WTC11 (cell line): ENCODE measurements around the gene SELENON. TPM values are rescaled to one million over a fixed set of nuclear protein-coding genes. Genes with fewer than 3 reads are reported as not detected.

ENCODE experiments used
- ATAC-seq: fragments of 200-7000 bp; cut with Tn5 transposase; 2 replicates; pipeline ENCODE4 v1.10.0; 2021; ENCODE audit warnings: mild to moderate bottlenecking, moderate library complexity
- CTCF ChIA-PET: fragments of 300-600 bp; sonication (Branson Sonifier 250); formaldehyde crosslinking; loops from one replicate; lab custom pipeline; 2021; ENCODE audit warnings: antibody characterized with exemption; lab: Charles Lee
- POLR2A ChIA-PET: fragments of 350-600 bp; sonication (Branson Sonifier 250); formaldehyde crosslinking; loops from one replicate; lab custom pipeline; 2021; ENCODE audit warnings: antibody characterized with exemption; lab: Charles Lee
- DNase-seq: peaks from one replicate; pipeline ENCODE4 v3.0.0; 2021; ENCODE audit warnings: low spot score
- H3K27ac Mint-ChIP-seq: 2 replicates; pipeline ENCODE4 v1.8.0; 2021; ENCODE audit warnings: mixed read lengths
- H3K27me3 Mint-ChIP-seq: 2 replicates; pipeline ENCODE4 v1.8.0; 2021; ENCODE audit warnings: low read depth, mild to moderate bottlenecking, moderate library complexity, mixed read lengths
- H3K36me3 Mint-ChIP-seq: 2 replicates; pipeline ENCODE4 v1.8.0; 2021; ENCODE audit warnings: mixed read lengths
- H3K4me1 Mint-ChIP-seq: 2 replicates; pipeline ENCODE4 v1.8.0; 2022; ENCODE audit warnings: mixed read lengths
- H3K4me3 Mint-ChIP-seq: 2 replicates; pipeline ENCODE4 v1.8.0; 2021; ENCODE audit warnings: mild to moderate bottlenecking, moderate library complexity, mixed read lengths
- H3K9me3 Mint-ChIP-seq: 2 replicates; pipeline ENCODE4 v1.8.0; 2021; ENCODE audit warnings: mixed read lengths
- CBFB ChIP-seq: sonication (generic); formaldehyde crosslinking; IDR thresholded peaks from 2 replicates; pipeline ENCODE4 v1.8.1; 2022; ENCODE audit warnings: mild to moderate bottlenecking, low read depth, missing genetic modification reagents
- GABPB1 ChIP-seq: sonication (generic); formaldehyde crosslinking; IDR thresholded peaks from 2 replicates; pipeline ENCODE4 v1.8.1; 2023; ENCODE audit warnings: mild to moderate bottlenecking, missing genetic modification reagents
- MYBL2 ChIP-seq: sonication (generic); formaldehyde crosslinking; IDR thresholded peaks from 2 replicates; pipeline ENCODE4 v1.8.1; 2023; ENCODE audit warnings: mild to moderate bottlenecking, moderate library complexity, missing genetic modification reagents
- SMAD3 ChIP-seq: sonication (generic); formaldehyde crosslinking; IDR thresholded peaks from 2 replicates; pipeline ENCODE4 v1.8.0; 2022; ENCODE audit warnings: missing genetic modification reagents, mild to moderate bottlenecking, borderline replicate concordance
- ZNF138 ChIP-seq: sonication (generic); formaldehyde crosslinking; conservative IDR thresholded peaks from 2 replicates; pipeline ENCODE4 v1.8.1; 2022; ENCODE audit warnings: mild to moderate bottlenecking, moderate library complexity, missing genetic modification reagents
- ZNF263 ChIP-seq: sonication (generic); formaldehyde crosslinking; IDR thresholded peaks from 2 replicates; pipeline ENCODE4 v1.8.1; 2022; ENCODE audit warnings: low read depth, mild to moderate bottlenecking, moderate library complexity, missing genetic modification reagents
- ZNF317 ChIP-seq: sonication (generic); formaldehyde crosslinking; IDR thresholded peaks from 2 replicates; pipeline ENCODE4 v1.8.1; 2023; ENCODE audit warnings: low read depth, mild to moderate bottlenecking, moderate library complexity, missing genetic modification reagents, borderline replicate concordance
- ZNF396 ChIP-seq: fragments of 250-450 bp; sonication (Bioruptor Pico); IDR thresholded peaks from 2 replicates; pipeline ENCODE4 v1.8.0; 2021; ENCODE audit warnings: mild to moderate bottlenecking, moderate library complexity, borderline replicate concordance
- ZNF671 ChIP-seq: fragments of 250-450 bp; sonication (Bioruptor Pico); IDR thresholded peaks from 2 replicates; pipeline ENCODE4 v1.8.0; 2021; ENCODE audit warnings: mild to moderate bottlenecking
- total RNA-seq: library from RNA; stranded (reverse); gene quantifications from 3 replicates; pipeline ENCODE4 v1.2.3, GENCODE V29; 2021
- TF ChIP-seq, protein P1 (sequence below): sonication (generic); formaldehyde crosslinking; IDR thresholded peaks from 2 replicates; pipeline ENCODE4 v1.8.0; 2023; ENCODE audit warnings: missing genetic modification reagents, mild to moderate bottlenecking, borderline replicate concordance
- TF ChIP-seq, protein P2 (sequence below): sonication (generic); formaldehyde crosslinking; IDR thresholded peaks from 2 replicates; pipeline ENCODE4 v1.8.1; 2023; ENCODE audit warnings: mild to moderate bottlenecking, moderate library complexity, missing genetic modification reagents
- TF ChIP-seq, protein P3 (sequence below): fragments of 250-450 bp; sonication (Bioruptor Pico); IDR thresholded peaks from 2 replicates; pipeline ENCODE4 v1.9.0; 2021; ENCODE audit warnings: mild to moderate bottlenecking
- TF ChIP-seq, protein P4 (sequence below): fragments of 200-600 bp; IDR thresholded peaks from 2 replicates; pipeline ENCODE4 v1.8.0; 2022; ENCODE audit warnings: antibody characterized with exemption
- TF ChIP-seq, protein P5 (sequence below): fragments of 250-450 bp; sonication (Bioruptor Pico); IDR thresholded peaks from 2 replicates; pipeline ENCODE4 v1.9.0; 2021; ENCODE audit warnings: moderate library complexity, mild to moderate bottlenecking, inconsistent platforms, borderline replicate concordance
- TF ChIP-seq, protein P6 (sequence below): sonication (generic); formaldehyde crosslinking; IDR thresholded peaks from 2 replicates; pipeline ENCODE4 v1.8.1; 2023; ENCODE audit warnings: mild to moderate bottlenecking, missing genetic modification reagents
- TF ChIP-seq, protein P7 (sequence below): sonication (generic); formaldehyde crosslinking; IDR thresholded peaks from 2 replicates; pipeline ENCODE4 v1.8.1; 2022; ENCODE audit warnings: low read depth, mild to moderate bottlenecking, moderate library complexity, missing genetic modification reagents, borderline replicate concordance

The SELENON gene
- total RNA-seq, 1 experiment from 2014 or later: 80.2 TPM

DNA sequence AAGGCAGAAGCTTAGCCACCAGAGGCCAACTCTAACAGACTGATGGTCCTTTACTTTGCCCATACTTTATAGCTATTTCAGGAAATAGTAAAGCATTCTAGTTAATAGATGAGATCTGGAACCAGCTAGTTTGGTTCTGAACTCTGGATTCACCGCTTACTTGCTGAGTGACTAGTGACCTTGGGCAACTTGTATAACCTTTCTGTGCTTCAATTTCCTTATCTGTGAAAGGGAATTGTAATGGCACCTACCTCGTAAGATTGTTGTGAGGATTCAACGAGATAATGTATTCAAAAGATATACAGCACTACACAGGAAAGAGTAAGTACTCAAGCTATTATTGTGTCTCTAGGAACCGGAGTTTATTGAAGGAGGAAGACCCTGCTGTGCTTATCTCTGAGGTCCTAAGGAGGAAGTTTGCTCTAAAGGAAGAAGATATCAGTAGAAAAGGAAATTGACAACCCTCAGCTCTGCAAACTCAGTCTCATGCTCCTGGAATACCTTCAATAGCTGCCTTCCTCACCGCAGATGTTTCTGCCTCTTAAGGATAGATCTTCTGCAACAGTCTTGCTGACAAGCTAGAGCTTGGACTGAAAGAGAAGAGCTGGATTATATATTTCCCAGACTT, 31.7 kb downstream of the SELENON start (continued):
- TF ChIP-seq, protein P1, sequence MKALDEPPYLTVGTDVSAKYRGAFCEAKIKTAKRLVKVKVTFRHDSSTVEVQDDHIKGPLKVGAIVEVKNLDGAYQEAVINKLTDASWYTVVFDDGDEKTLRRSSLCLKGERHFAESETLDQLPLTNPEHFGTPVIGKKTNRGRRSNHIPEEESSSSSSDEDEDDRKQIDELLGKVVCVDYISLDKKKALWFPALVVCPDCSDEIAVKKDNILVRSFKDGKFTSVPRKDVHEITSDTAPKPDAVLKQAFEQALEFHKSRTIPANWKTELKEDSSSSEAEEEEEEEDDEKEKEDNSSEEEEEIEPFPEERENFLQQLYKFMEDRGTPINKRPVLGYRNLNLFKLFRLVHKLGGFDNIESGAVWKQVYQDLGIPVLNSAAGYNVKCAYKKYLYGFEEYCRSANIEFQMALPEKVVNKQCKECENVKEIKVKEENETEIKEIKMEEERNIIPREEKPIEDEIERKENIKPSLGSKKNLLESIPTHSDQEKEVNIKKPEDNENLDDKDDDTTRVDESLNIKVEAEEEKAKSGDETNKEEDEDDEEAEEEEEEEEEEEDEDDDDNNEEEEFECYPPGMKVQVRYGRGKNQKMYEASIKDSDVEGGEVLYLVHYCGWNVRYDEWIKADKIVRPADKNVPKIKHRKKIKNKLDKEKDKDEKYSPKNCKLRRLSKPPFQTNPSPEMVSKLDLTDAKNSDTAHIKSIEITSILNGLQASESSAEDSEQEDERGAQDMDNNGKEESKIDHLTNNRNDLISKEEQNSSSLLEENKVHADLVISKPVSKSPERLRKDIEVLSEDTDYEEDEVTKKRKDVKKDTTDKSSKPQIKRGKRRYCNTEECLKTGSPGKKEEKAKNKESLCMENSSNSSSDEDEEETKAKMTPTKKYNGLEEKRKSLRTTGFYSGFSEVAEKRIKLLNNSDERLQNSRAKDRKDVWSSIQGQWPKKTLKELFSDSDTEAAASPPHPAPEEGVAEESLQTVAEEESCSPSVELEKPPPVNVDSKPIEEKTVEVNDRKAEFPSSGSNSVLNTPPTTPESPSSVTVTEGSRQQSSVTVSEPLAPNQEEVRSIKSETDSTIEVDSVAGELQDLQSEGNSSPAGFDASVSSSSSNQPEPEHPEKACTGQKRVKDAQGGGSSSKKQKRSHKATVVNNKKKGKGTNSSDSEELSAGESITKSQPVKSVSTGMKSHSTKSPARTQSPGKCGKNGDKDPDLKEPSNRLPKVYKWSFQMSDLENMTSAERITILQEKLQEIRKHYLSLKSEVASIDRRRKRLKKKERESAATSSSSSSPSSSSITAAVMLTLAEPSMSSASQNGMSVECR: no peak
- TF ChIP-seq, all 79 proteins: peak for 0

DNA sequence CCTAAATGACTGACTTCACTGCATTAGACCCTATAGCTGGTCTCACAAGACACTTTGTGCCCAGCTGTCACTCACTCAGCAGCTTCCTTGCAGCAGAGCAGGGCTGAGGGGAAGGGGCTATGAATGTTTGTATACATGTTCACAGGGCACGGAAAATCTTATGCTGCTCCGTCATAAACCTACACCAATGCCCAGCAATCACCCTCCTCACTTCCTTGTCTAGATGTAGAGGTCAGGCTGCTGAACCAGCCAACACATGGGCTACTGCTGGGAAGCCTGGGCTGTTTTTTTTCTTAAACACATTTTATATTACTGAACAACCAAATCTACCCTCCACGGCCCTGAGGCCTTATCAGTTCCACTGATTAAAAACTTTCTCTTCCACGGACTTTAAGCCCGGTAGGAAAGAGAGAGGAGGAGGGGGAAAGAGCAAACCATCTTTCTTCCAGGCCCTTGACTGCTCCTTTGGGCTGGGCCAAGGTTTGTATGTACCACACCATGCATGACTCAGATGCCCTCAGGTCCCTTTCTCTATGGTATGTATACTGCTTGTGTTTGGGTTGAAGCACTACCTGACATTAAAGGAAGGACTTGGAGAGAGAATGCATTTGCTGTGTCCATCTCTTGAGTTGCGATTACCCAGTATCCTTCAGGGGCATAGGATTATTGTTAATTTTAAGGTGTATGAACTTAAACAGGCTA, 32.5 kb downstream of the SELENON start:
- Mint-ChIP-seq H3K27me3 (no peaks in the 10 kb centered on the region), H3K27ac (no peak overlapping the region), H3K4me1 (no peaks in the 10 kb centered on the region), H3K36me3 (peaks cover 77% of the 10 kb centered on the region), H3K4me3 (no peak overlapping the region), H3K9me3 (no peaks in the 10 kb centered on the region)
- CTCF ChIA-PET: interaction anchor here (1.0 kb wide), 1 partner anchor 204 kb away, joined by 4 read pairs; no protein-coding TSS in a partner anchor
- DNase-seq: no peak
- no peak for ATAC-seq
- POLR2A ChIA-PET: no interaction called here
- no peak for TF ChIP-seq ZNF263 (CRISPR knock-in tag)
- no peak for TF ChIP-seq ZNF396 (CRISPR knock-in tag)
- no peak for TF ChIP-seq GABPB1
- no peak for TF ChIP-seq MYBL2
- TF ChIP-seq, protein P2, sequence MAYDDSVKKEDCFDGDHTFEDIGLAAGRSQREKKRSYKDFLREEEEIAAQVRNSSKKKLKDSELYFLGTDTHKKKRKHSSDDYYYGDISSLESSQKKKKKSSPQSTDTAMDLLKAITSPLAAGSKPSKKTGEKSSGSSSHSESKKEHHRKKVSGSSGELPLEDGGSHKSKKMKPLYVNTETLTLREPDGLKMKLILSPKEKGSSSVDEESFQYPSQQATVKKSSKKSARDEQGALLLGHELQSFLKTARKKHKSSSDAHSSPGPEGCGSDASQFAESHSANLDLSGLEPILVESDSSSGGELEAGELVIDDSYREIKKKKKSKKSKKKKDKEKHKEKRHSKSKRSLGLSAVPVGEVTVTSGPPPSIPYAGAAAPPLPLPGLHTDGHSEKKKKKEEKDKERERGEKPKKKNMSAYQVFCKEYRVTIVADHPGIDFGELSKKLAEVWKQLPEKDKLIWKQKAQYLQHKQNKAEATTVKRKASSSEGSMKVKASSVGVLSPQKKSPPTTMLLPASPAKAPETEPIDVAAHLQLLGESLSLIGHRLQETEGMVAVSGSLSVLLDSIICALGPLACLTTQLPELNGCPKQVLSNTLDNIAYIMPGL: no peak
- TF ChIP-seq, protein P3, sequence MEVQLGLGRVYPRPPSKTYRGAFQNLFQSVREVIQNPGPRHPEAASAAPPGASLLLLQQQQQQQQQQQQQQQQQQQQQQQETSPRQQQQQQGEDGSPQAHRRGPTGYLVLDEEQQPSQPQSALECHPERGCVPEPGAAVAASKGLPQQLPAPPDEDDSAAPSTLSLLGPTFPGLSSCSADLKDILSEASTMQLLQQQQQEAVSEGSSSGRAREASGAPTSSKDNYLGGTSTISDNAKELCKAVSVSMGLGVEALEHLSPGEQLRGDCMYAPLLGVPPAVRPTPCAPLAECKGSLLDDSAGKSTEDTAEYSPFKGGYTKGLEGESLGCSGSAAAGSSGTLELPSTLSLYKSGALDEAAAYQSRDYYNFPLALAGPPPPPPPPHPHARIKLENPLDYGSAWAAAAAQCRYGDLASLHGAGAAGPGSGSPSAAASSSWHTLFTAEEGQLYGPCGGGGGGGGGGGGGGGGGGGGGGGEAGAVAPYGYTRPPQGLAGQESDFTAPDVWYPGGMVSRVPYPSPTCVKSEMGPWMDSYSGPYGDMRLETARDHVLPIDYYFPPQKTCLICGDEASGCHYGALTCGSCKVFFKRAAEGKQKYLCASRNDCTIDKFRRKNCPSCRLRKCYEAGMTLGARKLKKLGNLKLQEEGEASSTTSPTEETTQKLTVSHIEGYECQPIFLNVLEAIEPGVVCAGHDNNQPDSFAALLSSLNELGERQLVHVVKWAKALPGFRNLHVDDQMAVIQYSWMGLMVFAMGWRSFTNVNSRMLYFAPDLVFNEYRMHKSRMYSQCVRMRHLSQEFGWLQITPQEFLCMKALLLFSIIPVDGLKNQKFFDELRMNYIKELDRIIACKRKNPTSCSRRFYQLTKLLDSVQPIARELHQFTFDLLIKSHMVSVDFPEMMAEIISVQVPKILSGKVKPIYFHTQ (CRISPR knock-in tag): no peak
- TF ChIP-seq, protein P4, sequence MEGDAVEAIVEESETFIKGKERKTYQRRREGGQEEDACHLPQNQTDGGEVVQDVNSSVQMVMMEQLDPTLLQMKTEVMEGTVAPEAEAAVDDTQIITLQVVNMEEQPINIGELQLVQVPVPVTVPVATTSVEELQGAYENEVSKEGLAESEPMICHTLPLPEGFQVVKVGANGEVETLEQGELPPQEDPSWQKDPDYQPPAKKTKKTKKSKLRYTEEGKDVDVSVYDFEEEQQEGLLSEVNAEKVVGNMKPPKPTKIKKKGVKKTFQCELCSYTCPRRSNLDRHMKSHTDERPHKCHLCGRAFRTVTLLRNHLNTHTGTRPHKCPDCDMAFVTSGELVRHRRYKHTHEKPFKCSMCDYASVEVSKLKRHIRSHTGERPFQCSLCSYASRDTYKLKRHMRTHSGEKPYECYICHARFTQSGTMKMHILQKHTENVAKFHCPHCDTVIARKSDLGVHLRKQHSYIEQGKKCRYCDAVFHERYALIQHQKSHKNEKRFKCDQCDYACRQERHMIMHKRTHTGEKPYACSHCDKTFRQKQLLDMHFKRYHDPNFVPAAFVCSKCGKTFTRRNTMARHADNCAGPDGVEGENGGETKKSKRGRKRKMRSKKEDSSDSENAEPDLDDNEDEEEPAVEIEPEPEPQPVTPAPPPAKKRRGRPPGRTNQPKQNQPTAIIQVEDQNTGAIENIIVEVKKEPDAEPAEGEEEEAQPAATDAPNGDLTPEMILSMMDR: no peak
- TF ChIP-seq ZNF317 (CRISPR knock-in tag): no peak
- no peak for TF ChIP-seq SMAD3
- TF ChIP-seq, protein P5, sequence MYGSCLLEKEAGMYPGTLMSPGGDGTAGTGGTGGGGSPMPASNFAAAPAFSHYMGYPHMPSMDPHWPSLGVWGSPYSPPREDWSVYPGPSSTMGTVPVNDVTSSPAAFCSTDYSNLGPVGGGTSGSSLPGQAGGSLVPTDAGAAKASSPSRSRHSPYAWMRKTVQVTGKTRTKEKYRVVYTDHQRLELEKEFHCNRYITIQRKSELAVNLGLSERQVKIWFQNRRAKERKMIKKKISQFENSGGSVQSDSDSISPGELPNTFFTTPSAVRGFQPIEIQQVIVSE: no peak
- TF ChIP-seq CBFB: no peak
- no peak for TF ChIP-seq ZNF138 (CRISPR knock-in tag)
- TF ChIP-seq ZNF671 (CRISPR knock-in tag): no peak
- TF ChIP-seq, protein P6, sequence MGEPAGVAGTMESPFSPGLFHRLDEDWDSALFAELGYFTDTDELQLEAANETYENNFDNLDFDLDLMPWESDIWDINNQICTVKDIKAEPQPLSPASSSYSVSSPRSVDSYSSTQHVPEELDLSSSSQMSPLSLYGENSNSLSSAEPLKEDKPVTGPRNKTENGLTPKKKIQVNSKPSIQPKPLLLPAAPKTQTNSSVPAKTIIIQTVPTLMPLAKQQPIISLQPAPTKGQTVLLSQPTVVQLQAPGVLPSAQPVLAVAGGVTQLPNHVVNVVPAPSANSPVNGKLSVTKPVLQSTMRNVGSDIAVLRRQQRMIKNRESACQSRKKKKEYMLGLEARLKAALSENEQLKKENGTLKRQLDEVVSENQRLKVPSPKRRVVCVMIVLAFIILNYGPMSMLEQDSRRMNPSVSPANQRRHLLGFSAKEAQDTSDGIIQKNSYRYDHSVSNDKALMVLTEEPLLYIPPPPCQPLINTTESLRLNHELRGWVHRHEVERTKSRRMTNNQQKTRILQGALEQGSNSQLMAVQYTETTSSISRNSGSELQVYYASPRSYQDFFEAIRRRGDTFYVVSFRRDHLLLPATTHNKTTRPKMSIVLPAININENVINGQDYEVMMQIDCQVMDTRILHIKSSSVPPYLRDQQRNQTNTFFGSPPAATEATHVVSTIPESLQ (CRISPR knock-in tag): no peak
- TF ChIP-seq, protein P7, sequence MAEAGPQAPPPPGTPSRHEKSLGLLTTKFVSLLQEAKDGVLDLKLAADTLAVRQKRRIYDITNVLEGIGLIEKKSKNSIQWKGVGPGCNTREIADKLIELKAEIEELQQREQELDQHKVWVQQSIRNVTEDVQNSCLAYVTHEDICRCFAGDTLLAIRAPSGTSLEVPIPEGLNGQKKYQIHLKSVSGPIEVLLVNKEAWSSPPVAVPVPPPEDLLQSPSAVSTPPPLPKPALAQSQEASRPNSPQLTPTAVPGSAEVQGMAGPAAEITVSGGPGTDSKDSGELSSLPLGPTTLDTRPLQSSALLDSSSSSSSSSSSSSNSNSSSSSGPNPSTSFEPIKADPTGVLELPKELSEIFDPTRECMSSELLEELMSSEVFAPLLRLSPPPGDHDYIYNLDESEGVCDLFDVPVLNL (CRISPR knock-in tag): no peak
